Measurements from ENCODE around the gene C2orf68. TPM values are rescaled to one million over a fixed set of nuclear protein-coding genes. Genes with fewer than 3 reads are reported as not detected.

C2orf68 gene
- total and polyA plus RNA-seq, 4 donors, result 7.6 to 20.9 (median 11.6) TPM

- TF ChIP-seq MAX (IDR thresholded peaks at IDR 0.05), result no peak
- no peak for TF ChIP-seq ZBTB33 (IDR thresholded peaks at IDR 0.05)
Measured at GRCh38 chr2:85557130-85557529, 54.7 kb downstream of the C2orf68 start (continued).

Small RNA genes lying within 50 kb of the gene (small RNA-seq; reads per million reads assigned to genes)
- not detected for gene RN7SL126P

Other genes starting within 250 kb of the C2orf68 start
- gene CAPG, start 201.7 kb downstream of the C2orf68 start, total RNA-seq, result 10 to 100 TPM in 1 of 2 donors, 1 to 10 TPM in 1; 4.1 to 19.3 TPM
- 1 to 10 TPM; 2.7 to 6.3 TPM for gene CAPG, start 201.7 kb downstream of the C2orf68 start, polyA plus RNA-seq
- under 1 TPM in 1 of 2 donors, not detected in 1; 0.92 TPM for gene SH2D6, start 193.4 kb downstream of the C2orf68 start, total RNA-seq
- under 1 TPM; 0.28 to 0.39 TPM for gene SH2D6, start 193.4 kb downstream of the C2orf68 start, polyA plus RNA-seq
- gene MAT2A, start 72.9 kb downstream of the C2orf68 start, total RNA-seq, result 100 to 1,000 TPM in 1 of 2 donors, 10 to 100 TPM in 1; 60.5 to 104 TPM
- 10 to 100 TPM; 48.3 to 99.3 TPM for gene MAT2A, start 72.9 kb downstream of the C2orf68 start, polyA plus RNA-seq
- gene GGCX, start 50.6 kb downstream of the C2orf68 start, total RNA-seq, result 100 to 1,000 TPM in 1 of 2 donors, 10 to 100 TPM in 1; 77.5 to 189 TPM
- gene GGCX, start 50.6 kb downstream of the C2orf68 start, polyA plus RNA-seq, result 100 to 1,000 TPM in 1 of 2 donors, 10 to 100 TPM in 1; 67.3 to 103 TPM
- 10 to 100 TPM; 29.2 to 50.8 TPM for gene VAMP8, start 34.5 kb downstream of the C2orf68 start, total RNA-seq
- gene VAMP8, start 34.5 kb downstream of the C2orf68 start, polyA plus RNA-seq, result 100 to 1,000 TPM; 108 to 140 TPM
- 10 to 100 TPM in 1 of 2 donors, 1 to 10 TPM in 1; 9.7 to 11.3 TPM for gene VAMP5, start 27.6 kb downstream of the C2orf68 start, total RNA-seq
- 10 to 100 TPM; 69.1 to 74.6 TPM for gene VAMP5, start 27.6 kb downstream of the C2orf68 start, polyA plus RNA-seq
- gene RNF181, start 16.3 kb downstream of the C2orf68 start, total RNA-seq, result 100 to 1,000 TPM; 101 to 108 TPM
- 100 to 1,000 TPM; 120 to 195 TPM for gene RNF181, start 16.3 kb downstream of the C2orf68 start, polyA plus RNA-seq
- gene TMEM150A, start 9.4 kb downstream of the C2orf68 start, total RNA-seq, result 10 to 100 TPM; 13.1 to 18.5 TPM
- gene TMEM150A, start 9.4 kb downstream of the C2orf68 start, polyA plus RNA-seq, result 10 to 100 TPM; 30.7 to 32.5 TPM
- gene USP39, start 4.1 kb upstream of the C2orf68 start, total RNA-seq, result 10 to 100 TPM; 20.8 to 30.5 TPM
- gene USP39, start 4.1 kb upstream of the C2orf68 start, polyA plus RNA-seq, result 10 to 100 TPM; 14.9 to 17.7 TPM
- not detected for gene SFTPB, start 56.1 kb upstream of the C2orf68 start, total RNA-seq
- not detected for gene SFTPB, start 56.1 kb upstream of the C2orf68 start, polyA plus RNA-seq
- under 1 TPM in 1 of 2 donors, not detected in 1; 0.75 TPM for gene GNLY, start 82.3 kb upstream of the C2orf68 start, total RNA-seq
- gene GNLY, start 82.3 kb upstream of the C2orf68 start, polyA plus RNA-seq, result 1 to 10 TPM; 1.3 to 4.8 TPM
- gene ATOH8, start 141.9 kb upstream of the C2orf68 start, total RNA-seq, result 10 to 100 TPM in 1 of 2 donors, under 1 TPM in 1; 0.33 to 37.7 TPM
- 10 to 100 TPM; 20.4 to 33.2 TPM for gene ATOH8, start 141.9 kb upstream of the C2orf68 start, polyA plus RNA-seq

Measured in liver (tissue), 6 donors.